ENCODE data around the gene BICDL2.
A peak's percentile ranks its signal among the peaks of the same experiment; 100 is the strongest.

BICDL2 gene

GRCh38 chr16:3030222-3031212 lies 6.2 kb downstream of the BICDL2 start:
- Histone ChIP-seq H3K9me3 (ENCODE audit: control insufficient read depth, low read length) (no peaks in the 10 kb centered on the region), H3K4me1 (no peaks in the 10 kb centered on the region), H3K9ac (no peak overlapping the region), H3K4me3 (ENCODE audit: low read depth, low read length) (no peak overlapping the region), H3K36me3 (ENCODE audit: control insufficient read depth, insufficient read depth, low read length) (no peaks in the 10 kb centered on the region), H3K79me2 (no peaks in the 10 kb centered on the region), H2AFZ (no peak overlapping the region), H3K27me3 (ENCODE audit: control insufficient read depth, insufficient read depth, low read length) (no peaks in the 10 kb centered on the region), H3K27ac (no peak overlapping the region), H3K4me2 (ENCODE audit: low read length) (no peak overlapping the region)
- no peak for TF ChIP-seq CTCF (IDR thresholded peaks at IDR 0.05)

GRCh38 chr16:3029491-3030221 lies 7.1 kb downstream of the BICDL2 start:
- Histone ChIP-seq H3K27me3 (ENCODE audit: control insufficient read depth, insufficient read depth, low read length) (no peaks in the 10 kb centered on the region), H3K4me2 (ENCODE audit: low read length) (no peak overlapping the region), H2AFZ (no peak overlapping the region), H3K4me3 (ENCODE audit: low read depth, low read length) (no peak overlapping the region), H3K4me1 (no peaks in the 10 kb centered on the region), H3K9me3 (ENCODE audit: control insufficient read depth, low read length) (no peaks in the 10 kb centered on the region), H3K36me3 (ENCODE audit: control insufficient read depth, insufficient read depth, low read length) (no peaks in the 10 kb centered on the region), H3K9ac (no peak overlapping the region), H3K79me2 (no peaks in the 10 kb centered on the region), H3K27ac (no peak overlapping the region)
- no peak for TF ChIP-seq CTCF (IDR thresholded peaks at IDR 0.05)

- no peak overlapping the region for H3K4me2 ChIP-seq (ENCODE audit: low read length)
- no peak overlapping the region for H2AFZ ChIP-seq
- no peaks in the 10 kb centered on the region for H3K27me3 ChIP-seq (ENCODE audit: control insufficient read depth, insufficient read depth, low read length)
- H3K9ac ChIP-seq: no peak overlapping the region
- H3K36me3 ChIP-seq (ENCODE audit: control insufficient read depth, insufficient read depth, low read length): no peaks in the 10 kb centered on the region
- no peaks in the 10 kb centered on the region for H3K9me3 ChIP-seq (ENCODE audit: control insufficient read depth, low read length)
- H3K79me2 ChIP-seq: no peaks in the 10 kb centered on the region
- TF ChIP-seq CTCF (IDR thresholded peaks at IDR 0.05): no peak
- H3K27ac ChIP-seq: no peak overlapping the region
- no peaks in the 10 kb centered on the region for H3K4me1 ChIP-seq
- no peak overlapping the region for H3K4me3 ChIP-seq (ENCODE audit: low read depth, low read length)
Observed at GRCh38 chr16:3028716-3029319, 7.9 kb downstream of the BICDL2 start.

- Histone ChIP-seq H3K27ac (no peak overlapping the region), H3K4me2 (ENCODE audit: low read length) (peak overlapping the region; percentile 34), H2AFZ (peak overlapping the region; percentile 58), H3K9me3 (ENCODE audit: control insufficient read depth, low read length) (no peaks in the 10 kb centered on the region), H3K9ac (no peak overlapping the region), H3K4me3 (ENCODE audit: low read depth, low read length) (no peak overlapping the region), H3K27me3 (ENCODE audit: control insufficient read depth, insufficient read depth, low read length) (no peaks in the 10 kb centered on the region), H3K36me3 (ENCODE audit: control insufficient read depth, insufficient read depth, low read length) (no peaks in the 10 kb centered on the region), H3K4me1 (peaks cover under 1% of the 10 kb centered on the region), H3K79me2 (no peaks in the 10 kb centered on the region)
- peak; percentile 90 for TF ChIP-seq CTCF (IDR thresholded peaks at IDR 0.05)
Observed at GRCh38 chr16:3027983-3028715, 8.6 kb downstream of the BICDL2 start.

Measured in parathyroid adenoma (tissue), 2 donors.